Transverse colon (tissue), 4 donors: ENCODE measurements around the gene TRIM14. TPM values are rescaled to one million over a fixed set of nuclear protein-coding genes. Genes with fewer than 3 reads are reported as not detected.

ENCODE experiments used
- DNase-seq: peaks from one replicate; pipeline ENCODE4 v3.0.0-alpha.2; 2019
- H3K27ac ChIP-seq, 4 donors: fragments of 200-600 bp; sonication (generic); 2 replicates each; pipeline ENCODE4 v1.5.1; 2016 to 2018; ENCODE audit warnings: inconsistent platforms in 4 of 4
- H3K27me3 ChIP-seq: fragments of 200-600 bp; sonication (generic); 2 replicates; pipeline ENCODE4 v1.5.1; 2017; ENCODE audit warnings: inconsistent platforms
- H3K36me3 ChIP-seq, 4 donors: fragments of 200-600 bp; sonication (generic); 2 replicates each; pipeline ENCODE4 v1.5.1; 2017 to 2019; ENCODE audit warnings: inconsistent platforms in 4 of 4
- H3K4me1 ChIP-seq, 4 donors: fragments of 200-600 bp; sonication (generic); 2 replicates each; pipeline ENCODE4 v1.5.1; 2017 to 2020; ENCODE audit warnings: inconsistent platforms in 4 of 4
- H3K4me3 ChIP-seq, 4 donors: fragments of 200-600 bp; sonication (generic); 1 replicate in 1 of 4; 2 replicates in 3 of 4; pipeline versions ENCODE4 v1.5.1 to v1.6.1; 2017 to 2019; ENCODE audit warnings: inconsistent platforms in 4 of 4
- H3K9me3 ChIP-seq, 2 donors: fragments of 200-600 bp; sonication (generic); 2 replicates each; pipeline ENCODE4 v1.5.1; 2017 to 2019; ENCODE audit warnings: inconsistent platforms in 2 of 2
- EP300 ChIP-seq: sonication (generic); formaldehyde crosslinking; IDR thresholded peaks from one replicate; pipeline ENCODE4 v1.6.1; 2017; ENCODE audit warnings: antibody characterized with exemption, low read depth
- POLR2A ChIP-seq: fragments of 450-650 bp; IDR thresholded peaks from one replicate; pipeline ENCODE4 v1.6.1; 2016; ENCODE audit warnings: antibody characterized with exemption, mild to moderate bottlenecking, moderate library complexity
- POLR2AphosphoS5 ChIP-seq, 3 donors: sonication (generic); formaldehyde crosslinking; IDR thresholded peaks; one replicate each; pipeline ENCODE4 v1.6.1; 2016; ENCODE audit warnings: antibody characterized with exemption in 3 of 3
- WGBS, 2 donors: methylation state at CpG; one replicate each; pipeline ENCODE4 v1.1.5; 2018; ENCODE audit warnings: low coverage in 1 of 2; 5-methylcytosine and 5-hydroxymethylcytosine counted together
- in situ Hi-C, 4 donors: fragments of 200-750 bp; cut with MboI; loops; one replicate each; pipeline versions ENCODE4 v1.15.0 to v1.15.1; 2017; ENCODE audit warnings: low sequenced_read_pairs in 3 of 4, low pct_ligation_motif_present in 1 of 4, low pct_unique_long_range_greater_than_20kb in 1 of 4
- intact Hi-C: fragments of 100-400 bp; cut with DNase I; formaldehyde crosslinking; loops from one replicate; pipeline ENCODE4 v1.15.1; 2023; ENCODE audit warnings: low total_unique reads
- total RNA-seq, 4 donors: library from RNA; depleted of rRNA; stranded (reverse); fragments of >200 nt; gene quantifications; one replicate each; pipeline ENCODE4 v1.1.0, GENCODE V29; 2016
- TF ChIP-seq, protein P1 (sequence below), 5 experiments: fragments of 200-600 bp in 3 of 5; fragments of 450-650 bp in 2 of 5; sonication (generic) in 3 of 5; IDR thresholded peaks; 1 replicate in 2 of 5; 2 replicates in 3 of 5; pipeline ENCODE4 v1.5.1; 2016 to 2017; ENCODE audit warnings: antibody characterized with exemption in 5 of 5, inconsistent platforms in 3 of 5, mild to moderate bottlenecking in 2 of 5, moderate library complexity in 1 of 5

TRIM14 gene
- total RNA-seq, 4 donors from 2014 or later, result 28.7 to 58.7 (median 53.8) TPM

- DNase-seq, result peak; percentile 1
- in situ Hi-C loops (loop anchor here in 2 of 4 donors (25.0 kb wide), 2 partner anchors 96 to 179 kb away; partner anchors contain the start of genes ANP32B (in 1 of the 2) and TBC1D2 (in 1 of the 2)), intact Hi-C loops (no loop called here)
- TF ChIP-seq POLR2A (peak; percentile 9), EP300 (no peak), POLR2AphosphoS5 (IDR thresholded peaks at IDR 0.05) (no peak)
- TF ChIP-seq, protein P1, sequence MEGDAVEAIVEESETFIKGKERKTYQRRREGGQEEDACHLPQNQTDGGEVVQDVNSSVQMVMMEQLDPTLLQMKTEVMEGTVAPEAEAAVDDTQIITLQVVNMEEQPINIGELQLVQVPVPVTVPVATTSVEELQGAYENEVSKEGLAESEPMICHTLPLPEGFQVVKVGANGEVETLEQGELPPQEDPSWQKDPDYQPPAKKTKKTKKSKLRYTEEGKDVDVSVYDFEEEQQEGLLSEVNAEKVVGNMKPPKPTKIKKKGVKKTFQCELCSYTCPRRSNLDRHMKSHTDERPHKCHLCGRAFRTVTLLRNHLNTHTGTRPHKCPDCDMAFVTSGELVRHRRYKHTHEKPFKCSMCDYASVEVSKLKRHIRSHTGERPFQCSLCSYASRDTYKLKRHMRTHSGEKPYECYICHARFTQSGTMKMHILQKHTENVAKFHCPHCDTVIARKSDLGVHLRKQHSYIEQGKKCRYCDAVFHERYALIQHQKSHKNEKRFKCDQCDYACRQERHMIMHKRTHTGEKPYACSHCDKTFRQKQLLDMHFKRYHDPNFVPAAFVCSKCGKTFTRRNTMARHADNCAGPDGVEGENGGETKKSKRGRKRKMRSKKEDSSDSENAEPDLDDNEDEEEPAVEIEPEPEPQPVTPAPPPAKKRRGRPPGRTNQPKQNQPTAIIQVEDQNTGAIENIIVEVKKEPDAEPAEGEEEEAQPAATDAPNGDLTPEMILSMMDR (IDR thresholded peaks at IDR 0.05), result no peak
- Histone ChIP-seq H3K27ac (peak overlapping the region; percentile 43 to 62 (median 54)), H3K4me1 (peaks cover 10 to 51% (median 21%) of the 10 kb centered on the region in 4 donors), H3K4me3 (no peak overlapping the region), H3K27me3 (no peaks in the 10 kb centered on the region), H3K36me3 (peaks cover 0 to 17% (median 8%) of the 10 kb centered on the region in 4 donors), H3K9me3 (no peaks in the 10 kb centered on the region)
- WGBS, 2 donors, result 90 to 94% methylated on average over 5 to 7 of the region's 7 CpGs
Observed at GRCh38 chr9:98083566-98084183, 35.3 kb downstream of the TRIM14 start.

- Histone ChIP-seq H3K4me3 (no peak overlapping the region), H3K36me3 (peaks cover 0 to 19% (median 8%) of the 10 kb centered on the region in 4 donors), H3K27me3 (no peaks in the 10 kb centered on the region), H3K4me1 (peaks cover 10 to 51% (median 21%) of the 10 kb centered on the region in 4 donors), H3K9me3 (no peaks in the 10 kb centered on the region), H3K27ac (peak overlapping the region; percentile 43 to 62 (median 54))
- 90% methylated on average over 2 of the region's 2 CpGs; no CpG with 5 or more reads in 1 of the 2 donors for WGBS, 2 donors
- TF ChIP-seq POLR2AphosphoS5 (IDR thresholded peaks at IDR 0.05) (no peak), POLR2A (no peak), EP300 (no peak)
- TF ChIP-seq, protein P1 (IDR thresholded peaks at IDR 0.05), result no peak
- intact Hi-C loops, result no loop called here
- in situ Hi-C loops, result loop anchor here in 2 of 4 donors (25.0 kb wide), 2 partner anchors 96 to 179 kb away; partner anchors contain the start of genes ANP32B (in 1 of the 2) and TBC1D2 (in 1 of the 2)
- DNase-seq, result peak; percentile 45
Observed at GRCh38 chr9:98083061-98083501, 35.9 kb downstream of the TRIM14 start.

- TF ChIP-seq POLR2AphosphoS5 (IDR thresholded peaks at IDR 0.05), result peak in 2 of 3 donors; percentile 49 to 55
- TF ChIP-seq EP300, result no peak
- in situ Hi-C loops (loop anchor here in 2 of 4 donors (25.0 kb wide), 2 partner anchors 94 to 181 kb away; partner anchors contain the start of genes ANP32B (in 1 of the 2) and TBC1D2 (in 1 of the 2)), intact Hi-C loops (no loop called here)
- Histone ChIP-seq H3K4me1 (peaks cover 10 to 46% (median 21%) of the 10 kb centered on the region in 4 donors), H3K27me3 (no peaks in the 10 kb centered on the region), H3K27ac (peak overlapping the region; percentile 40 to 62 (median 61)), H3K4me3 (no peak overlapping the region), H3K36me3 (peaks cover 0 to 30% (median 8%) of the 10 kb centered on the region in 4 donors), H3K9me3 (no peaks in the 10 kb centered on the region)
- 41 to 54% methylated on average over 3 to 6 of the region's 6 CpGs for WGBS, 2 donors
- peak; percentile 57 for DNase-seq
Observed at GRCh38 chr9:98081477-98082219, 37.4 kb downstream of the TRIM14 start.

GRCh38 chr9:98080780-98081179, 38.2 kb downstream of the TRIM14 start:
- Histone ChIP-seq H3K4me1 (peaks cover 10 to 55% (median 21%) of the 10 kb centered on the region in 4 donors), H3K36me3 (peaks cover 0 to 30% (median 8%) of the 10 kb centered on the region in 4 donors), H3K9me3 (no peaks in the 10 kb centered on the region), H3K4me3 (no peak overlapping the region), H3K27ac (peak overlapping the region; percentile 40 to 62 (median 61)), H3K27me3 (no peaks in the 10 kb centered on the region)
- TF ChIP-seq POLR2AphosphoS5 (IDR thresholded peaks at IDR 0.05), result no peak
- TF ChIP-seq POLR2A, result no peak
- TF ChIP-seq, protein P1 (IDR thresholded peaks at IDR 0.05), result no peak
- TF ChIP-seq EP300, result no peak
- intact Hi-C loops, result no loop called here
- DNase-seq, result no peak
- 80 to 92% methylated on average over 1 to 12 of the region's 12 CpGs for WGBS, 2 donors
- in situ Hi-C loops, result loop anchor here in 2 of 4 donors (25.0 kb wide), 2 partner anchors 93 to 182 kb away; partner anchors contain the start of genes ANP32B (in 1 of the 2) and TBC1D2 (in 1 of the 2)
